PC-9 (cell line): ENCODE results near the gene SETD7.

ENCODE experiments used
- CTCF ChIP-seq: fragments of 200-600 bp; sonication (generic); conservative IDR thresholded peaks from 2 replicates; pipeline ENCODE4 v1.6.1; 2017; ENCODE audit warnings: mixed run types, antibody characterized with exemption, mild to moderate bottlenecking, moderate library complexity
- EZH2 ChIP-seq: fragments of 200-600 bp; sonication (generic); IDR thresholded peaks from 2 replicates; pipeline ENCODE4 v1.8.0; 2017; ENCODE audit warnings: antibody characterized with exemption, low read depth

DNA sequence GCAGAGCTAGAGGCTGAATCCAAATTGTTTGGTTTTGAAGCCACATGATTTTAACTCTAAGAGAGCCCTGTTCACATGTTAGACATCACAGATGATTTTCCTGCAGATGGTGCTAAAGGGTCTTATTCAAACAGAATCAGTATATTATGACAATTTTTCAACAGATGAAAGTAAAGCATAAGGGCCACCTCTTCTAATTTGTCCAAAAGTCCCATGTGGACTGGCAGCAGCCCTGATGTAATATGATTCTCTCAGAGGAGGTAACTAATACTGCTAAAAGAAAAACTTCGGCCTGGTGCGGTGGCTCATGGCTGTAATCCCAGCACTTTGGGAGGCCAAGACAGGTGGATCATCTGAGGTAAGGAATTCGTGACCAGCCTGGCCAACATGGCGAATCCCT is 26.0 kb upstream of the SETD7 start:
- TF ChIP-seq CTCF (no peak), EZH2 (no peak)
